Panc1 (cell line): ENCODE results near the gene HERC4. TPM values are rescaled to one million over a fixed set of nuclear protein-coding genes. Genes with fewer than 3 reads are reported as not detected.

Source experiments
- ATAC-seq: fragments of 200-7000 bp; cut with Tn5 transposase; 2 replicates; pipeline ENCODE4 v1.9.1; 2020; ENCODE audit warnings: mild to moderate bottlenecking, moderate library complexity
- BruUV-seq: library from RNA; stranded (reverse); fragments of 400-500 nt; replicated peaks from 2 replicates; lab custom pipeline; 2021; lab: Mats Ljungman, UMichigan
- CTCF ChIA-PET: fragments of 300-600 bp; sonication (Branson Sonifier 250); formaldehyde crosslinking; loops from one replicate; lab custom pipeline; 2022; ENCODE audit warnings: antibody characterized with exemption; lab: Charles Lee
- POLR2A ChIA-PET: fragments of 300-600 bp; sonication (Branson Sonifier 250); formaldehyde crosslinking; loops from one replicate; lab custom pipeline; 2022; ENCODE audit warnings: antibody characterized with exemption; lab: Charles Lee
- DNase-seq: peaks from one replicate; pipeline ENCODE4 v3.0.0-alpha.2; 2010; ENCODE audit warnings: low read depth, low spot score
- H3K27ac ChIP-seq: 2 replicates; pipeline ENCODE4 v1.5.1; 2011; ENCODE audit warnings: mild to moderate bottlenecking, low read length, inconsistent platforms
- H3K27me3 ChIP-seq: fragments of 200-500 bp; sonication (Bioruptor generic); 2 replicates; pipeline ENCODE4 v1.6.0; 2014; ENCODE audit warnings: low read length, inconsistent platforms; ENCODE audit not compliant: control insufficient read depth, insufficient read depth
- H3K36me3 ChIP-seq: fragments of 200-500 bp; sonication (Bioruptor generic); 2 replicates; pipeline ENCODE4 v1.5.1; 2014; ENCODE audit warnings: inconsistent platforms, mild to moderate bottlenecking, low read length, moderate library complexity; ENCODE audit not compliant: control insufficient read depth, insufficient read depth
- H3K4me1 ChIP-seq: 2 replicates; pipeline ENCODE4 v1.5.1; 2011; ENCODE audit warnings: inconsistent platforms, mild to moderate bottlenecking, low read length, moderate library complexity; ENCODE audit not compliant: control insufficient read depth, insufficient read depth
- H3K4me3 ChIP-seq, 2 experiments: 2 replicates each; pipeline ENCODE4 v1.5.1; 2011 to 2012; ENCODE audit warnings: low read depth in 2 of 2, low read length in 2 of 2, mild to moderate bottlenecking in 2 of 2, inconsistent platforms in 1 of 2, moderate library complexity in 1 of 2
- H3K9me3 ChIP-seq: fragments of 200-500 bp; sonication (Bioruptor generic); 2 replicates; pipeline ENCODE4 v1.5.1; 2014; ENCODE audit warnings: low read depth, mild to moderate bottlenecking, inconsistent platforms, low read length, moderate library complexity; ENCODE audit not compliant: control insufficient read depth, insufficient read depth
- POLR2AphosphoS5 ChIP-seq: IDR thresholded peaks from 2 replicates; pipeline ENCODE4 v1.6.1; 2012; ENCODE audit warnings: mild to moderate bottlenecking, low read depth, low read length, moderate library complexity
- REST ChIP-seq, 2 experiments: IDR thresholded peaks; 2 replicates each; pipeline ENCODE4 v1.6.1; 2011 to 2012; ENCODE audit warnings: low read depth in 2 of 2, control low read depth in 1 of 2, low read length in 1 of 2, mild to moderate bottlenecking in 1 of 2, moderate library complexity in 1 of 2; ENCODE audit not compliant: insufficient read depth in 1 of 2
- SIN3A ChIP-seq: IDR thresholded peaks from 2 replicates; pipeline ENCODE4 v1.6.1; 2012; ENCODE audit warnings: low read depth, mild to moderate bottlenecking, low read length, moderate library complexity, borderline replicate concordance; ENCODE audit not compliant: insufficient read depth
- TCF7L2 ChIP-seq: IDR thresholded peaks from 2 replicates; pipeline ENCODE4 v1.6.1; 2011; ENCODE audit warnings: mild to moderate bottlenecking, low read depth, low read length, inconsistent platforms
- in situ Hi-C: cut with HindIII; loops from 2 replicates; pipeline ENCODE4 v1.10.0; 2016; ENCODE audit warnings: low sequenced_read_pairs, low pct_unique_long_range_greater_than_20kb
- intact Hi-C: fragments of 100-400 bp; cut with micrococcal nuclease; formaldehyde crosslinking; loops from one replicate; pipeline ENCODE4 v1.10.0; 2022; ENCODE audit not compliant: unreplicated experiment
- total RNA-seq: library from RNA; stranded (reverse); gene quantifications from one replicate; pipeline ENCODE4 v1.2.1, GENCODE V29; 2021; ENCODE audit not compliant: unreplicated experiment
- TF ChIP-seq, protein P1 (sequence below): fragments of 450-650 bp; IDR thresholded peaks from 2 replicates; pipeline ENCODE4 v1.5.1; 2017; ENCODE audit warnings: mild to moderate bottlenecking

HERC4 gene
- total RNA-seq, 1 experiment from 2014 or later, result 119 TPM

DNA sequence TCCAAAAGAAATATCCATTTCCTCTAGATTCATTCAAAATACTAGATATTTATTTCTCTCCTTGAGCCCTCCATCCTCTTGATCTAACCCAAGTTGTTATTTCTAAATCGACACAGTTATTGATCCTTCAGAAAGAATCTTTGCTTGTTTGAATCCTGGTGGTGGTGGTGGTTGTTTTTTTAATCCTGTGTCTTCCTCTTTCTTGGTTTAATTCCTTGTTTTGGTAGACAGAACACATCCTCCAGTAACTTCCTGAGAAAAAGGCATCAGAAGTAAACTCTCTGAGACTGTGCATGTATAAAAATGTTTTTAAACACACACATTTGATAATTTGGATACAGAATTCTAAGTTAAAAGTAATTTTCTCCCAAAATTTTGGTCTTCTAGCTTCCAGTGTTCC lies 140.7 kb downstream of the HERC4 start:
- DNase-seq (no peak), ATAC-seq (no peak)
- no peaks in the 10 kb centered on the region for H3K9me3 ChIP-seq
- BruUV-seq, result no TSS peak
- H3K36me3 ChIP-seq, result peaks cover 49% of the 10 kb centered on the region
- H3K4me3 ChIP-seq, result no peak overlapping the region
- H3K27ac ChIP-seq, result no peak overlapping the region
- intact Hi-C loops (no loop called here), in situ Hi-C loops (no loop called here)
- CTCF ChIA-PET, result no interaction called here
- POLR2A ChIA-PET, result interaction anchor here (0.6 kb wide), 1 partner anchor 74 kb away, joined by 6 read pairs; no protein-coding TSS in a partner anchor
- no peak for TF ChIP-seq SIN3A
- H3K27me3 ChIP-seq, result no peaks in the 10 kb centered on the region
- H3K4me1 ChIP-seq, result no peaks in the 10 kb centered on the region

DNA sequence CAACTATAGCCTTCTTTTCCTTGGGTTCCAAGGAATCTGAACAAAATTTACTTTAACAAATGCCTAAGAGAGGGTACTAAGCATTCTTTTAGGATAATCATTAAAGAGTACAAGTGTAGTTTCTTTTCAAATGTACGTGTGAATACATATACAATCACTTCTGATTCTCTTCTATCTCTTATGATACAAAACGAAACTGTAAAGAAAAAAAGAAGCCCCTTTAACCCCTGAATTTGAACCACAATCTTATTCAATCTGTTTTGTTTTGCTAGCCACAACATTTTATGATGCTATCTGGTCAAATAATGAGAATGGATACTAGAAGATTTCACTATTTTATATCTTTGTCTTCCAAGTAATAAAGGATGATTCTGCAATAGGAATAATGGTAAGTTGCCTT lies 141.9 kb downstream of the HERC4 start:
- peaks cover 49% of the 10 kb centered on the region for H3K36me3 ChIP-seq
- CTCF ChIA-PET, result no interaction called here
- no peak overlapping the region for H3K27ac ChIP-seq
- H3K9me3 ChIP-seq, result no peaks in the 10 kb centered on the region
- intact Hi-C loops, result no loop called here
- POLR2A ChIA-PET, result no interaction called here
- H3K27me3 ChIP-seq, result no peaks in the 10 kb centered on the region
- ATAC-seq, result no peak
- no peak for DNase-seq
- TF ChIP-seq, protein P1, sequence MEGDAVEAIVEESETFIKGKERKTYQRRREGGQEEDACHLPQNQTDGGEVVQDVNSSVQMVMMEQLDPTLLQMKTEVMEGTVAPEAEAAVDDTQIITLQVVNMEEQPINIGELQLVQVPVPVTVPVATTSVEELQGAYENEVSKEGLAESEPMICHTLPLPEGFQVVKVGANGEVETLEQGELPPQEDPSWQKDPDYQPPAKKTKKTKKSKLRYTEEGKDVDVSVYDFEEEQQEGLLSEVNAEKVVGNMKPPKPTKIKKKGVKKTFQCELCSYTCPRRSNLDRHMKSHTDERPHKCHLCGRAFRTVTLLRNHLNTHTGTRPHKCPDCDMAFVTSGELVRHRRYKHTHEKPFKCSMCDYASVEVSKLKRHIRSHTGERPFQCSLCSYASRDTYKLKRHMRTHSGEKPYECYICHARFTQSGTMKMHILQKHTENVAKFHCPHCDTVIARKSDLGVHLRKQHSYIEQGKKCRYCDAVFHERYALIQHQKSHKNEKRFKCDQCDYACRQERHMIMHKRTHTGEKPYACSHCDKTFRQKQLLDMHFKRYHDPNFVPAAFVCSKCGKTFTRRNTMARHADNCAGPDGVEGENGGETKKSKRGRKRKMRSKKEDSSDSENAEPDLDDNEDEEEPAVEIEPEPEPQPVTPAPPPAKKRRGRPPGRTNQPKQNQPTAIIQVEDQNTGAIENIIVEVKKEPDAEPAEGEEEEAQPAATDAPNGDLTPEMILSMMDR, result no peak
- TF ChIP-seq REST (IDR thresholded peaks at IDR 0.05; ENCODE audit: insufficient read depth in 1 of 2, low read depth in 2 of 2, low read length in 1 of 2), result no peak
- no peak for TF ChIP-seq TCF7L2
- no peak for TF ChIP-seq SIN3A
- no peak for TF ChIP-seq POLR2AphosphoS5
- BruUV-seq, result no TSS peak
- in situ Hi-C loops, result no loop called here
- H3K4me3 ChIP-seq, result no peak overlapping the region
- no peaks in the 10 kb centered on the region for H3K4me1 ChIP-seq

DNA sequence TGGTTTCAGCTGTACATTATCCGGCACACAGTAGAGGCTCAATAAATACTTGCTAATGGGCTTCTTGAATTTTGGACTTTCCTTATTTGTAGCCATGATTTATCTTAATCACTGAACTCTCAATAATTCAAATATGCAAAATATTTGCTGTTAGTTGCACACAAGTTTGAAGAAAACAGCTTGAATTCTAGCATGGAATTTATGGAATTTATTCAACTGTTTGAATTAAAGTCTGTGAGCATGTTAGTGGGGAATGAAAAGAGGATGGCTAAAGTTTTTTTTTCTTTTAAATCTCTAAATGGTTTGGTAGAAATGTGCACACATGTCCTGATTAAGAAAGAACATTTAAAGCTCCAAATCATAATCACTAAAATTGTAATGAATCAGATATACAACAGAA lies 148.1 kb downstream of the HERC4 start:
- Histone ChIP-seq H3K27me3 (no peaks in the 10 kb centered on the region), H3K9me3 (no peaks in the 10 kb centered on the region), H3K27ac (no peak overlapping the region), H3K4me1 (no peaks in the 10 kb centered on the region), H3K36me3 (peaks cover 37% of the 10 kb centered on the region), H3K4me3 (no peak overlapping the region)
- in situ Hi-C loops (no loop called here), intact Hi-C loops (no loop called here)
- ChIA-PET POLR2A (interaction anchor here (0.7 kb wide), 1 partner anchor 15 kb away, joined by 3 read pairs; no protein-coding TSS in a partner anchor), CTCF (no interaction called here)
- DNase-seq (no peak), ATAC-seq (no peak)
- TF ChIP-seq POLR2AphosphoS5 (no peak), SIN3A (no peak), TCF7L2 (no peak), REST (IDR thresholded peaks at IDR 0.05; ENCODE audit: insufficient read depth in 1 of 2, low read depth in 2 of 2, low read length in 1 of 2) (no peak)
- TF ChIP-seq, protein P1, result no peak
- no TSS peak for BruUV-seq
